ENCODE data around the gene UNC5C. TPM values are rescaled to one million over a fixed set of nuclear protein-coding genes. Genes with fewer than 3 reads are reported as not detected.

The UNC5C gene
- total RNA-seq, 4 donors from 2014 or later: 3.3 to 21.6 (median 7.9) TPM

DNA sequence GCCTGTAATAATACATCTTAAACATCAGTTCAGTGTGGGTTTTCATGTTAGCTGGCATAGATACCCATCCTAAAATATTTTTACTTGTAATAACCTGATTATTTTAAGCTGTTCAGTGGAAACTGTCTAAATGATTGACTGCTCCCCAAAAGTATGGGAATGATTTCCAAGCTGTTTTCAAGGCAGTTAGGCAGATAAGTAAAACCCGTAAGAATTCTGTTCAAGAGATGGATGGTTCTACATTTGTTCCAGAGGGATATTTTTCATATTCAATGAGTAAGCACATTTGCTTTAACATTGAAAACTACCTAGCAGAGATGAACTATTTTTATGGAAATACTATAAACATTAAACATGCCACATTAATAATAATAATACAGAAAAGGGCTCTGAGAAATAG lies 161.1 kb downstream of the UNC5C start:
- no peak overlapping the region for H3K27ac ChIP-seq

DNA sequence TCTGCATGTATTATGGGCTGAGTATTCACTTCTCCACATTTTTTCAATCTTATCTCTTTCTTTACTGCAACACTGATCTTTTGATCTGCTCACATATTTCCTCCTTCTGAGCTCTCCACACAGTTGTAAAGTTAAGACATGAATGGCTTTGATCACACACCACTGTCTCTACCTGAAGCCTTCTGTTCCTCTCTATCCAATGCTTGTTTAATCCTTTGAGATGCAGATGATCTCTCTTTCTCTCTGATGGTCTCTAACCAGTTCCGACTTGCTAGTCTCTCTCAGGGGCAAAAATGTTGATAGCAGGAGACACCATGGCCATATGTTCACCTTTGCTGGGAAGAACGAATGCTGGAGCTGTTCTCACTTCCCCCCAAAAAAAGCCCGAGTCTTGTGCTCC lies 162.4 kb downstream of the UNC5C start:
- intact Hi-C loops (cut with DNase I; ENCODE audit: low total_unique reads): no loop called here
- H3K27ac ChIP-seq: no peak overlapping the region
- no peak for DNase-seq
- H3K4me1 ChIP-seq: no peaks in the 10 kb centered on the region
- no peaks in the 10 kb centered on the region for H3K36me3 ChIP-seq
- TF ChIP-seq, protein P1, sequence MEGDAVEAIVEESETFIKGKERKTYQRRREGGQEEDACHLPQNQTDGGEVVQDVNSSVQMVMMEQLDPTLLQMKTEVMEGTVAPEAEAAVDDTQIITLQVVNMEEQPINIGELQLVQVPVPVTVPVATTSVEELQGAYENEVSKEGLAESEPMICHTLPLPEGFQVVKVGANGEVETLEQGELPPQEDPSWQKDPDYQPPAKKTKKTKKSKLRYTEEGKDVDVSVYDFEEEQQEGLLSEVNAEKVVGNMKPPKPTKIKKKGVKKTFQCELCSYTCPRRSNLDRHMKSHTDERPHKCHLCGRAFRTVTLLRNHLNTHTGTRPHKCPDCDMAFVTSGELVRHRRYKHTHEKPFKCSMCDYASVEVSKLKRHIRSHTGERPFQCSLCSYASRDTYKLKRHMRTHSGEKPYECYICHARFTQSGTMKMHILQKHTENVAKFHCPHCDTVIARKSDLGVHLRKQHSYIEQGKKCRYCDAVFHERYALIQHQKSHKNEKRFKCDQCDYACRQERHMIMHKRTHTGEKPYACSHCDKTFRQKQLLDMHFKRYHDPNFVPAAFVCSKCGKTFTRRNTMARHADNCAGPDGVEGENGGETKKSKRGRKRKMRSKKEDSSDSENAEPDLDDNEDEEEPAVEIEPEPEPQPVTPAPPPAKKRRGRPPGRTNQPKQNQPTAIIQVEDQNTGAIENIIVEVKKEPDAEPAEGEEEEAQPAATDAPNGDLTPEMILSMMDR (IDR thresholded peaks at IDR 0.05): no peak
- no peak for TF ChIP-seq POLR2A (IDR thresholded peaks at IDR 0.05)
- no peaks in the 10 kb centered on the region for H3K27me3 ChIP-seq
- no peaks in the 10 kb centered on the region for H3K9me3 ChIP-seq
- H3K4me3 ChIP-seq: no peak overlapping the region

More for the DNA sequence above, 161.1 kb downstream of the UNC5C start:
- no peaks in the 10 kb centered on the region for H3K27me3 ChIP-seq
- DNase-seq: no peak
- no peak overlapping the region for H3K4me3 ChIP-seq
- intact Hi-C loops (cut with DNase I; ENCODE audit: low total_unique reads): no loop called here
- H3K36me3 ChIP-seq: no peaks in the 10 kb centered on the region
- H3K9me3 ChIP-seq: no peaks in the 10 kb centered on the region
- TF ChIP-seq POLR2A (IDR thresholded peaks at IDR 0.05): no peak
- TF ChIP-seq, protein P1 (IDR thresholded peaks at IDR 0.05): no peak
- H3K4me1 ChIP-seq: no peaks in the 10 kb centered on the region

DNA sequence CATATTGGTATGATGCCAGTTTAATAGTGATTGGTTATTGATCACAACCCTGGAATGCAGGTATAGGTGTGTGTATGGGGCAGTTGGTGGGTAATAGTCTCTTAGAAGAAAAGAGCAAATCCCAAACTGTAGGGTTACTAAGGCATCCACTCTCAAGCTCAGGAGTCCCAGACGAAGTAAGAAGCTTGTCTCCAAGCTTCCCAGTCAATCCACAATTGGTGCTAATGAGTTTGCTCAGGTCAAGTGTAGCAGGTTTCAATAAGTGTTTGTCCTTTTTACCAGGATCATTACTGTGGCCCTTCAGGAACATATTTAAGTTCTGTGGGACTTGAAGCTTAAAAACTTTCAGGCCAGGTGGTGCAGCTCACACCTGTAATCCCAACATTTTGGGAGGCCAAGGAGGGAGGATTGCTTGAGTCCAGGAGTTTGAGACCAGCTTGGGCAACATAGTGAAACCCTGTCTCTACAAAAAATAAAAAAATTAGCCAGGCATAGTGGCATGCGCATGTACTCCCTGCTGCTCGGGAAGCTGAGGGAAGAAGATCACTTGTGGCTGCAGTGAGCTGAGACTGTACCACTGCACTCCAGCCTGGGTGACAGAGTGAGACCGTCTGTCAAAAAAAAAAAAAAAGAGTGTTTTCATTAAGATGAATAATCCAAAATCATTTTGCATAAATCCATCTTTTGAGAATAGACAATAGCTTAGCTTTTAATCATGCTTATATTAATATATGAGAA lies 166.8 kb downstream of the UNC5C start:
- Histone ChIP-seq H3K4me1 (no peaks in the 10 kb centered on the region), H3K27me3 (no peaks in the 10 kb centered on the region), H3K27ac (no peak overlapping the region), H3K36me3 (no peaks in the 10 kb centered on the region), H3K4me3 (no peak overlapping the region), H3K9me3 (no peaks in the 10 kb centered on the region)
- TF ChIP-seq, protein P1 (IDR thresholded peaks at IDR 0.05): no peak
- TF ChIP-seq POLR2A (IDR thresholded peaks at IDR 0.05): no peak
- intact Hi-C loops (cut with DNase I; ENCODE audit: low total_unique reads): no loop called here
- DNase-seq: no peak

DNA sequence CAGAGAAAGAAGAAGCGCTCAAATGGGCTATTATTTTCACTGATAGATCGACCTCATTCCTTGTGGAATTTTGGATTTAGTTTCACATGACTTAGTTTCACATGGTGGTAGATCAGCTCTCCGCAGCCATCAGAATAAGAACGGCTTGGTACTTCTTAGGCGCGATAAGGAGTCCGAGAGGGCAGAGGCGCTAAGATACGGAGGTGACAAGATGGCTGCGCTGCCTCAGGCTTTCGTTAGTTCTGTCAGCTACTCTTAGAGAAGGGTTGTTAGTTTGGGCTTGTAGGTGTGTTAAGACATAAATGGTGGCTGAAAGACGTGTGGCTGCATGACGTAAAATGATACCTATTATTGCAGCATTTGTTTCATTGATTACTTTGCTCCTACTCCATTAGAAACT lies 169.1 kb downstream of the UNC5C start:
- no peak overlapping the region for H3K4me3 ChIP-seq
- DNase-seq: no peak
- H3K36me3 ChIP-seq: no peaks in the 10 kb centered on the region
- no peaks in the 10 kb centered on the region for H3K27me3 ChIP-seq
- no peak overlapping the region for H3K27ac ChIP-seq
- no peaks in the 10 kb centered on the region for H3K4me1 ChIP-seq
- intact Hi-C loops (cut with DNase I; ENCODE audit: low total_unique reads): no loop called here
- no peaks in the 10 kb centered on the region for H3K9me3 ChIP-seq
- TF ChIP-seq, protein P1 (IDR thresholded peaks at IDR 0.05): no peak
- no peak for TF ChIP-seq POLR2A (IDR thresholded peaks at IDR 0.05)

DNA sequence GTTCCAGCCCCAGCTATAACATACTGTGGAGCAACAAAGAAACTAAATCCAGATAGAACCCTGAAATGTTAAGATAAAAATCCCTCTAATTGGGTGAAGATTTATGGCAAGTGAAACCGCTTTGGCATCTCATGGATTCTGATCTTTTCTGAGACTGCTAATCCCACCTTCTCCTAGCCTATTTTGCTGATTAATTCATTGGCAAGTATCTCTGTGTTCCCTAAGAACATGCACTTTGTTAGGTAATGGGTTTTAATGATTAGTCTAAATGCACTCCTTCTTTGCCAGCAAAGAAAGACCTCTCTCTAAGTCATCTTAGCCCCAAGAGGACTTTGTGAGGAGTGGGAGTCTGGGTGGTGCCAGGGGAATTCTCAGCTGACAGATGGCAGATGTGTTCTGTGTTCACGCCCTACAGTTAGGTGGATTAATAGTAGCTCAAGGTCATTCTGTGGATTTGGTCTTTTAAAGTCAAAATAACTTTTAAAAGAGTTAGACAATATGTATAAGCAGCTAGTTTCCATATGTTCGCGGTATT lies 171.3 kb downstream of the UNC5C start:
- no peaks in the 10 kb centered on the region for H3K27me3 ChIP-seq

More for the DNA sequence above, 171.3 kb downstream of the UNC5C start:
- intact Hi-C loops (cut with DNase I; ENCODE audit: low total_unique reads): no loop called here
- H3K4me3 ChIP-seq: no peak overlapping the region
- TF ChIP-seq POLR2A (IDR thresholded peaks at IDR 0.05): no peak
- TF ChIP-seq, protein P1 (IDR thresholded peaks at IDR 0.05): no peak
- no peaks in the 10 kb centered on the region for H3K9me3 ChIP-seq
- no peak for DNase-seq
- no peak overlapping the region for H3K27ac ChIP-seq
- no peaks in the 10 kb centered on the region for H3K36me3 ChIP-seq
- H3K4me1 ChIP-seq: no peaks in the 10 kb centered on the region

Data from uterus (tissue), 4 donors.